Measurements from ENCODE around the gene WDSUB1. TPM values are rescaled to one million over a fixed set of nuclear protein-coding genes. Genes with fewer than 3 reads are reported as not detected.
A peak's percentile ranks its signal among the peaks of the same experiment; 100 is the strongest.

Gene WDSUB1
- total and polyA plus RNA-seq, 10 donors, result 5.2 to 14.8 (median 9.5) TPM

- Histone ChIP-seq H3K27me3 (replicated peaks in 1 of 7) (no peaks in the 10 kb centered on the region), H3K4me1 (no peaks in the 10 kb centered on the region), H3K4me3 (no peak overlapping the region), H3K27ac (no peak overlapping the region), H3K36me3 (peaks cover 0 to 33% (median 2%) of the 10 kb centered on the region in 6 donors), H3K9me3 (no peaks in the 10 kb centered on the region)
- TF ChIP-seq POLR2AphosphoS5 (IDR thresholded peaks at IDR 0.05) (no peak), CTCF (IDR thresholded peaks at IDR 0.05 in 8 of 11, conservative IDR thresholded peaks at IDR 0.05 in 3 of 11) (no peak), POLR2A (IDR thresholded peaks at IDR 0.05) (no peak)
- peak; percentile 37 for DNase-seq
- WGBS, 5 donors, result 79 to 90% (median 85%) methylated on average over 12 of the region's 12 CpGs
- intact Hi-C loops (cut with DNase I; ENCODE audit: low total_unique reads), result no loop called here
These were observed 94.1 kb downstream of the WDSUB1 start for GRCh38 chr2:159192371-159192918.

GRCh38 chr2:159188449-159188848, 98.1 kb downstream of the WDSUB1 start:
- intact Hi-C loops (cut with DNase I; ENCODE audit: low total_unique reads), result no loop called here
- H3K36me3 ChIP-seq, result peaks cover 0 to 16% (median 3%) of the 10 kb centered on the region in 6 donors
- TF ChIP-seq POLR2AphosphoS5 (IDR thresholded peaks at IDR 0.05), result no peak
- no peak for TF ChIP-seq POLR2A (IDR thresholded peaks at IDR 0.05)
- TF ChIP-seq CTCF (IDR thresholded peaks at IDR 0.05 in 8 of 11, conservative IDR thresholded peaks at IDR 0.05 in 3 of 11), result no peak

GRCh38 chr2:159187106-159187505, 99.4 kb downstream of the WDSUB1 start:
- 72 to 89% (median 85%) methylated on average over 6 of the region's 6 CpGs for WGBS, 5 donors
- Histone ChIP-seq H3K4me3 (no peak overlapping the region), H3K4me1 (peaks cover 0 to 11% (median 0%) of the 10 kb centered on the region in 6 donors), H3K9me3 (no peaks in the 10 kb centered on the region), H3K27me3 (replicated peaks in 1 of 7) (no peaks in the 10 kb centered on the region), H3K27ac (no peak overlapping the region), H3K36me3 (peaks cover 0 to 15% (median 3%) of the 10 kb centered on the region in 6 donors)
- no peak for DNase-seq
- intact Hi-C loops (cut with DNase I; ENCODE audit: low total_unique reads), result no loop called here
- TF ChIP-seq POLR2A (IDR thresholded peaks at IDR 0.05), result no peak
- TF ChIP-seq CTCF (IDR thresholded peaks at IDR 0.05 in 8 of 11, conservative IDR thresholded peaks at IDR 0.05 in 3 of 11), result no peak
- TF ChIP-seq POLR2AphosphoS5 (IDR thresholded peaks at IDR 0.05), result no peak

More at GRCh38 chr2:159188449-159188848, 98.1 kb downstream of the WDSUB1 start:
- DNase-seq, result no peak
- Histone ChIP-seq H3K4me3 (no peak overlapping the region), H3K4me1 (peaks cover 0 to 11% (median 0%) of the 10 kb centered on the region in 6 donors), H3K9me3 (no peaks in the 10 kb centered on the region), H3K27ac (no peak overlapping the region), H3K27me3 (replicated peaks in 1 of 7) (no peaks in the 10 kb centered on the region)
- WGBS, 5 donors, result 65 to 78% (median 77%) methylated on average over 4 of the region's 4 CpGs

GRCh38 chr2:159186462-159186861, 100.0 kb downstream of the WDSUB1 start:
- TF ChIP-seq POLR2A (IDR thresholded peaks at IDR 0.05) (no peak), CTCF (IDR thresholded peaks at IDR 0.05 in 8 of 11, conservative IDR thresholded peaks at IDR 0.05 in 3 of 11) (no peak), POLR2AphosphoS5 (IDR thresholded peaks at IDR 0.05) (no peak)
- DNase-seq, result no peak
- WGBS, 5 donors, result 55 to 87% (median 84%) methylated on average over 4 of the region's 4 CpGs
- intact Hi-C loops (cut with DNase I; ENCODE audit: low total_unique reads), result no loop called here
- H3K36me3 ChIP-seq, result peaks cover 0 to 15% (median 3%) of the 10 kb centered on the region in 6 donors
- H3K27ac ChIP-seq, result no peak overlapping the region
- no peaks in the 10 kb centered on the region for H3K9me3 ChIP-seq
- no peak overlapping the region for H3K4me3 ChIP-seq
- H3K27me3 ChIP-seq (replicated peaks in 1 of 7), result no peaks in the 10 kb centered on the region
- H3K4me1 ChIP-seq, result peaks cover 0 to 11% (median 0%) of the 10 kb centered on the region in 6 donors

Small RNA genes within 50 kb of the gene (microRNA-seq; reads per million reads assigned to microRNA genes)
- gene MIR6888, result 0 reads per million in 3 donors

Small RNA genes within 50 kb of the gene (small RNA-seq; reads per million reads assigned to genes)
- 0 reads per million in 4 donors for gene MIR6888
